ENCODE data around the gene OR2S2. TPM values are rescaled to one million over a fixed set of nuclear protein-coding genes. Genes with fewer than 3 reads are reported as not detected.

The OR2S2 gene
- total RNA-seq, 1 experiment from 2014 or later, result not detected

- H4K20me1 ChIP-seq (ENCODE audit: low read length), result no peaks in the 10 kb centered on the region
- POLR2A ChIA-PET (ENCODE audit: unreplicated experiment), result no interaction called here
- H3K36me3 ChIP-seq (ENCODE audit: low read depth, low read length), result no peaks in the 10 kb centered on the region
- DNase-seq, result no peak
- H3K4me2 ChIP-seq (ENCODE audit: low read length), result no peak overlapping the region
- H3K79me2 ChIP-seq (ENCODE audit: low read length), result no peaks in the 10 kb centered on the region
- no peak overlapping the region for H3K4me3 ChIP-seq (ENCODE audit: low read length)
- no peak for ATAC-seq
- CTCF ChIA-PET, result no interaction called here
- BruUV-seq (replicated peaks), result no TSS peak
- peaks cover 6% of the 10 kb centered on the region for H3K4me1 ChIP-seq (ENCODE audit: insufficient read depth, low read length)
- no peak overlapping the region for H3K27ac ChIP-seq (ENCODE audit: low read length)
- H3K9ac ChIP-seq (ENCODE audit: low read length), result no peak overlapping the region
- TF ChIP-seq EZH2 (IDR thresholded peaks at IDR 0.05; ENCODE audit: low read length, unreplicated experiment), result no peak
- TF ChIP-seq CTCF (conservative IDR thresholded peaks at IDR 0.05; ENCODE audit: low read depth, low read length), result no peak
- no peak for TF ChIP-seq EZH2phosphoT487 (IDR thresholded peaks at IDR 0.05; ENCODE audit: borderline replicate concordance, low read length)
- no peaks in the 10 kb centered on the region for H3K27me3 ChIP-seq (ENCODE audit: low read length)
- no peaks in the 10 kb centered on the region for H3F3A ChIP-seq (ENCODE audit: low read length, unreplicated experiment)
- H3K9me3 ChIP-seq (ENCODE audit: low read length), result no peaks in the 10 kb centered on the region
- no peak overlapping the region for H2AFZ ChIP-seq (ENCODE audit: low read length)
- no peaks in the 10 kb centered on the region for H3K9me2 ChIP-seq (replicated peaks; ENCODE audit: low read length)
- intact Hi-C loops (cut with micrococcal nuclease), result no loop called here
Observed at GRCh38 chr9:35930521-35930920, 27.4 kb downstream of the OR2S2 start.

- Histone ChIP-seq H3K36me3 (ENCODE audit: low read depth, low read length) (no peaks in the 10 kb centered on the region), H4K20me1 (ENCODE audit: low read length) (no peaks in the 10 kb centered on the region), H3K9me2 (replicated peaks; ENCODE audit: low read length) (no peaks in the 10 kb centered on the region), H3K27ac (ENCODE audit: low read length) (no peak overlapping the region), H3K4me2 (ENCODE audit: low read length) (no peak overlapping the region), H3K79me2 (ENCODE audit: low read length) (no peaks in the 10 kb centered on the region), H3K27me3 (ENCODE audit: low read length) (no peaks in the 10 kb centered on the region), H3K4me3 (ENCODE audit: low read length) (no peak overlapping the region), H3K4me1 (ENCODE audit: insufficient read depth, low read length) (peaks cover 18% of the 10 kb centered on the region), H3F3A (ENCODE audit: low read length, unreplicated experiment) (no peaks in the 10 kb centered on the region), H3K9ac (ENCODE audit: low read length) (no peak overlapping the region), H3K9me3 (ENCODE audit: low read length) (no peaks in the 10 kb centered on the region), H2AFZ (ENCODE audit: low read length) (no peak overlapping the region)
- intact Hi-C loops (cut with micrococcal nuclease), result no loop called here
- TF ChIP-seq CTCF (conservative IDR thresholded peaks at IDR 0.05; ENCODE audit: low read depth, low read length) (no peak), EZH2phosphoT487 (IDR thresholded peaks at IDR 0.05; ENCODE audit: borderline replicate concordance, low read length) (no peak), EZH2 (IDR thresholded peaks at IDR 0.05; ENCODE audit: low read length, unreplicated experiment) (no peak)
- DNase-seq, result no peak
- POLR2A ChIA-PET (ENCODE audit: unreplicated experiment), result no interaction called here
- CTCF ChIA-PET, result no interaction called here
- no TSS peak for BruUV-seq (replicated peaks)
- no peak for ATAC-seq
Observed at GRCh38 chr9:35929453-35929718, 28.6 kb downstream of the OR2S2 start.

- no TSS peak for BruUV-seq (replicated peaks)
- ChIA-PET CTCF (no interaction called here), POLR2A (ENCODE audit: unreplicated experiment) (no interaction called here)
- Histone ChIP-seq H3K9me3 (ENCODE audit: low read length) (no peaks in the 10 kb centered on the region), H3K79me2 (ENCODE audit: low read length) (no peaks in the 10 kb centered on the region), H2AFZ (ENCODE audit: low read length) (no peak overlapping the region), H3K27ac (ENCODE audit: low read length) (no peak overlapping the region), H3K4me2 (ENCODE audit: low read length) (no peak overlapping the region), H4K20me1 (ENCODE audit: low read length) (no peaks in the 10 kb centered on the region), H3K27me3 (ENCODE audit: low read length) (no peaks in the 10 kb centered on the region), H3K9me2 (replicated peaks; ENCODE audit: low read length) (no peaks in the 10 kb centered on the region), H3K9ac (ENCODE audit: low read length) (no peak overlapping the region), H3K36me3 (ENCODE audit: low read depth, low read length) (no peaks in the 10 kb centered on the region), H3K4me1 (ENCODE audit: insufficient read depth, low read length) (peaks cover 22% of the 10 kb centered on the region), H3F3A (ENCODE audit: low read length, unreplicated experiment) (peaks cover 3% of the 10 kb centered on the region), H3K4me3 (ENCODE audit: low read length) (no peak overlapping the region)
- TF ChIP-seq EZH2 (IDR thresholded peaks at IDR 0.05; ENCODE audit: low read length, unreplicated experiment), result no peak
- no peak for TF ChIP-seq CTCF (conservative IDR thresholded peaks at IDR 0.05; ENCODE audit: low read depth, low read length)
- TF ChIP-seq EZH2phosphoT487 (IDR thresholded peaks at IDR 0.05; ENCODE audit: borderline replicate concordance, low read length), result no peak
- DNase-seq, result no peak
- no peak for ATAC-seq
- intact Hi-C loops (cut with micrococcal nuclease), result no loop called here
Observed at GRCh38 chr9:35928591-35929452, 29.1 kb downstream of the OR2S2 start.
